K562 (cell line): ENCODE results near the gene STK24. TPM values are rescaled to one million over a fixed set of nuclear protein-coding genes. Genes with fewer than 3 reads are reported as not detected.

Experiments used
- E2F8 ChIP-seq: fragments of 450-650 bp; IDR thresholded peaks from 2 replicates; pipeline ENCODE4 v1.7.1; 2018; ENCODE audit warnings: mild to moderate bottlenecking, low read depth; ENCODE audit not compliant: partially characterized antibody
- HMG20A ChIP-seq: fragments of 450-650 bp; formaldehyde crosslinking; conservative IDR thresholded peaks from 2 replicates; pipeline ENCODE4 v1.4.0; 2020; ENCODE audit warnings: mild to moderate bottlenecking, mixed read lengths
- MEF2D ChIP-seq: conservative IDR thresholded peaks from 2 replicates; pipeline ENCODE4 v1.6.1; 2016; ENCODE audit warnings: low read depth, missing genetic modification characterization, missing compliant biosample characterization
- MGA ChIP-seq: fragments of 450-650 bp; IDR thresholded peaks from 2 replicates; pipeline ENCODE4 v1.6.1; 2016; ENCODE audit warnings: mild to moderate bottlenecking, moderate library complexity
- MYBL2 ChIP-seq, 2 experiments: fragments of 450-650 bp in 1 of 2; sonication (generic) in 1 of 2; formaldehyde crosslinking in 1 of 2; IDR thresholded peaks; 2 replicates each; pipeline versions ENCODE4 v1.6.1 to v1.8.1; 2017 to 2022; ENCODE audit warnings: borderline replicate concordance in 1 of 2, inconsistent platforms in 1 of 2, low read depth in 1 of 2, mild to moderate bottlenecking in 1 of 2, missing genetic modification reagents in 1 of 2, moderate library complexity in 1 of 2
- NR1H2 ChIP-seq: sonication (generic); formaldehyde crosslinking; IDR thresholded peaks from 2 replicates; pipeline ENCODE4 v1.4.0; 2020; ENCODE audit warnings: mild to moderate bottlenecking, missing genetic modification reagents
- POLR2H ChIP-seq: IDR thresholded peaks from 2 replicates; pipeline ENCODE4 v1.6.1; 2016; ENCODE audit warnings: missing genetic modification characterization, low read depth, mild to moderate bottlenecking, control low read depth, missing compliant biosample characterization, moderate library complexity
- SP2 ChIP-seq: IDR thresholded peaks from 2 replicates; pipeline ENCODE4 v1.6.1; 2011; ENCODE audit warnings: mild to moderate bottlenecking, low read depth, low read length, moderate library complexity; ENCODE audit not compliant: poor library complexity, severe bottlenecking; ENCODE audit errors: extremely low read depth
- ZFP30 ChIP-seq: fragments of 250-450 bp; sonication (Bioruptor Pico); IDR thresholded peaks from 2 replicates; pipeline ENCODE4 v1.8.0; 2022; ENCODE audit warnings: moderate library complexity, mild to moderate bottlenecking, inconsistent platforms, borderline replicate concordance
- ZNF253 ChIP-seq: fragments of 250-450 bp; sonication (Bioruptor Pico); conservative IDR thresholded peaks from 2 replicates; pipeline ENCODE4 v1.6.1; 2021; ENCODE audit warnings: mild to moderate bottlenecking
- ZNF668 ChIP-seq: fragments of 250-450 bp; sonication (Bioruptor Pico); IDR thresholded peaks from 2 replicates; pipeline ENCODE4 v1.8.0; 2022; ENCODE audit warnings: mild to moderate bottlenecking, inconsistent platforms
- polyA plus RNA-seq, 8 experiments: library from polyadenylated mRNA; depleted of rRNA in 4 of 8; stranded (reverse) in 5 of 8; unstranded in 3 of 8; fragments of >200 nt; fragmentation: Nextera tagmentation in 2 of 8; fragmentation: Illumina TruSeq in 1 of 8; extraction: Ambion mirVana in 2 of 8; extraction: Trizol in 1 of 8; gene quantifications; 2 replicates each; pipeline versions ENCODE4 v1.2.1 to v1.2.3, GENCODE V29; 2011 to 2014; ENCODE audit warnings: inconsistent platforms in 1 of 8, missing spikeins in 1 of 8
- total RNA-seq, 7 experiments: library from RNA; depleted of rRNA in 6 of 7; stranded (reverse); fragments of >200 nt in 6 of 7; fragmentation: Illumina TruSeq in 2 of 7; extraction: Trizol in 2 of 7; gene quantifications; 2 replicates each; pipeline versions ENCODE4 v1.2.1 to v1.2.3, GENCODE V29; 2011 to 2021; ENCODE audit warnings: low replicate concordance in 1 of 7

STK24 gene
- total and polyA plus RNA-seq, 9 of the 15 experiments (the other 6 are each of a cell fraction or from before 2014, with no cell fraction given): 3.8 to 78.4 (median 28.2) TPM

- no peak for TF ChIP-seq MYBL2 (IDR thresholded peaks at IDR 0.05; ENCODE audit: low read depth)
- no peak for TF ChIP-seq MYBL2 (CRISPR knock-in tag; IDR thresholded peaks at IDR 0.05; ENCODE audit: borderline replicate concordance)
- TF ChIP-seq ZNF253: no peak
- no peak for TF ChIP-seq E2F8
- TF ChIP-seq MGA: peak; percentile 52
- no peak for TF ChIP-seq ZFP30 (CRISPR knock-in tag)
- TF ChIP-seq MEF2D: 0 out of 2 replicates have a peak, but pooled peaks have one; percentile 27
- no peak for TF ChIP-seq POLR2H (tag)
- TF ChIP-seq HMG20A (CRISPR knock-in tag): no peak
- no peak for TF ChIP-seq NR1H2 (CRISPR knock-in tag)
- TF ChIP-seq ZNF668 (CRISPR knock-in tag): no peak
- TF ChIP-seq SP2: no peak
Measured at GRCh38 chr13:98480915-98481877, 95.7 kb downstream of the STK24 start (continued).
